Measurements from ENCODE around the gene AGPAT3.
"Not testable (repeated sequence)": the region's sequence is repeated elsewhere in the genome, so short reads cannot be mapped to it uniquely, and the experiment has no call there.

Gene AGPAT3

GRCh38 chr21:43884861-43885417 is 19.9 kb downstream of the AGPAT3 start:
- no peak for DNase-seq

- no peak for DNase-seq
These were observed 20.7 kb downstream of the AGPAT3 start for GRCh38 chr21:43885721-43886120.

GRCh38 chr21:43886565-43886964 is 21.5 kb downstream of the AGPAT3 start:
- no peak for DNase-seq

GRCh38 chr21:43889069-43889468 is 24.0 kb downstream of the AGPAT3 start:
- DNase-seq: no peak

- no peak for DNase-seq
These were observed 25.0 kb downstream of the AGPAT3 start for GRCh38 chr21:43890042-43890441.

GRCh38 chr21:43892334-43892733 is 27.3 kb downstream of the AGPAT3 start:
- DNase-seq: no peak

GRCh38 chr21:43892984-43893535 is 28.0 kb downstream of the AGPAT3 start:
- DNase-seq: peak; percentile 36

- DNase-seq: peak; percentile 87
These were observed 28.6 kb downstream of the AGPAT3 start for GRCh38 chr21:43893536-43894205.

- DNase-seq: peak; percentile 14
These were observed 29.2 kb downstream of the AGPAT3 start for GRCh38 chr21:43894206-43894577.

GRCh38 chr21:43895196-43895595 is 30.2 kb downstream of the AGPAT3 start:
- no peak for DNase-seq

GRCh38 chr21:43896696-43897299 is 31.8 kb downstream of the AGPAT3 start:
- DNase-seq: not testable (repeated sequence)

- no peak for DNase-seq
These were observed 34.5 kb downstream of the AGPAT3 start for GRCh38 chr21:43899307-43900077.

- DNase-seq: no peak
These were observed 35.0 kb downstream of the AGPAT3 start for GRCh38 chr21:43900078-43900385.

GRCh38 chr21:43900690-43901089 is 35.7 kb downstream of the AGPAT3 start:
- DNase-seq: no peak

GRCh38 chr21:43902441-43902840 is 37.4 kb downstream of the AGPAT3 start:
- no peak for DNase-seq

GRCh38 chr21:43903451-43904091 is 38.5 kb downstream of the AGPAT3 start:
- DNase-seq: no peak

- DNase-seq: no peak
These were observed 39.3 kb downstream of the AGPAT3 start for GRCh38 chr21:43904331-43904781.

- DNase-seq: no peak
These were observed 40.9 kb downstream of the AGPAT3 start for GRCh38 chr21:43905726-43906455.

- no peak for DNase-seq
These were observed 41.8 kb downstream of the AGPAT3 start for GRCh38 chr21:43906585-43907370.

- DNase-seq: no peak
These were observed 42.7 kb downstream of the AGPAT3 start for GRCh38 chr21:43907751-43908150.

GRCh38 chr21:43908167-43908566 is 43.1 kb downstream of the AGPAT3 start:
- no peak for DNase-seq

All from activated CD4-positive, alpha-beta T cell treated with anti-CD3 and anti-CD28 coated beads, Interleukin-10, Interleukin-2, amounts not matched to agents 100 ng/mL and 50 ng/mL, durations not matched to agents 16 hours and 8 hours (primary cell).